Esophagus squamous epithelium (tissue), 5 donors: ENCODE results near the gene MYADM. TPM values are rescaled to one million over a fixed set of nuclear protein-coding genes. Genes with fewer than 3 reads are reported as not detected.

ENCODE experiments used
- DNase-seq: peaks from one replicate; lab custom pipeline; 2025; lab: John Stamatoyannopoulos, UW
- H3K27ac ChIP-seq, 4 donors: fragments of 200-600 bp; sonication (generic); one replicate each; pipeline ENCODE4 v1.5.1; 2016 to 2019; ENCODE audit warnings: mild to moderate bottlenecking in 1 of 4
- H3K27me3 ChIP-seq, 4 donors: fragments of 200-600 bp; sonication (generic); 1 replicate in 3 of 4; 2 replicates in 1 of 4; pipeline versions ENCODE4 v1.5.1 to v1.6.0; 2017 to 2021; ENCODE audit warnings: antibody characterized with exemption in 1 of 4
- H3K36me3 ChIP-seq, 3 donors: fragments of 200-600 bp; sonication (generic); one replicate each; pipeline ENCODE4 v1.5.1; 2016 to 2019
- H3K4me1 ChIP-seq, 3 donors: fragments of 200-600 bp; sonication (generic); one replicate each; pipeline ENCODE4 v1.5.1; 2017 to 2019
- H3K4me3 ChIP-seq, 4 donors: fragments of 200-600 bp; sonication (generic); 1 replicate in 3 of 4; 2 replicates in 1 of 4; pipeline ENCODE4 v1.5.1; 2016 to 2019; ENCODE audit warnings: mild to moderate bottlenecking in 2 of 4, moderate library complexity in 1 of 4
- H3K9me3 ChIP-seq, 3 donors: fragments of 200-600 bp; sonication (generic); one replicate each; pipeline ENCODE4 v1.5.1; 2016 to 2019
- CTCF ChIP-seq, 6 experiments: fragments of 450-650 bp in 4 of 6; fragments of 200-600 bp in 2 of 6; sonication (generic) in 2 of 6; IDR thresholded peaks; one replicate each; pipeline ENCODE4 v1.5.1; 2016 to 2019; ENCODE audit warnings: antibody characterized with exemption in 6 of 6, mild to moderate bottlenecking in 4 of 6, moderate library complexity in 4 of 6
- POLR2A ChIP-seq, 4 donors: fragments of 450-650 bp; IDR thresholded peaks; one replicate each; pipeline ENCODE4 v1.6.1; 2017; ENCODE audit warnings: antibody characterized with exemption in 4 of 4, mild to moderate bottlenecking in 4 of 4, moderate library complexity in 3 of 4
- WGBS, 2 donors: methylation state at CpG; one replicate each; pipeline ENCODE4 v1.1.5; 2018; 5-methylcytosine and 5-hydroxymethylcytosine counted together
- intact Hi-C: fragments of 100-400 bp; cut with DNase I; formaldehyde crosslinking; loops from one replicate; pipeline ENCODE4 v1.15.0; 2022
- total RNA-seq, 4 donors: library from RNA; depleted of rRNA; stranded (reverse); fragments of >200 nt; gene quantifications; one replicate each; pipeline ENCODE4 v1.1.0, GENCODE V29; 2016
- donor health status: DM: yes; HTN: yes; CAD: no.

MYADM gene
- total RNA-seq, 4 donors from 2014 or later = 4.1 to 30.7 (median 7.8) TPM

GRCh38 chr19:53844849-53845246, 22.8 kb upstream of the MYADM start:
- H3K4me1 ChIP-seq = peaks cover 0 to 19% (median 3%) of the 10 kb centered on the region in 3 donors
- intact Hi-C loops = loop anchor here (10.0 kb wide), 1 partner anchor 180 kb away; no protein-coding TSS in a partner anchor
- DNase-seq = no peak
- no peaks in the 10 kb centered on the region for H3K36me3 ChIP-seq
- peaks cover 0 to 12% (median 0%) of the 10 kb centered on the region in 4 donors for H3K27me3 ChIP-seq
- no peak overlapping the region for H3K27ac ChIP-seq
- TF ChIP-seq CTCF (IDR thresholded peaks at IDR 0.05) (no peak), POLR2A (IDR thresholded peaks at IDR 0.05) (no peak)
- no peaks in the 10 kb centered on the region for H3K9me3 ChIP-seq
- no peak overlapping the region for H3K4me3 ChIP-seq
- WGBS, 2 donors = 77 to 79% methylated on average over 9 of the region's 9 CpGs

- Histone ChIP-seq H3K27ac (no peak overlapping the region), H3K27me3 (peaks cover 0 to 19% (median 0%) of the 10 kb centered on the region in 4 donors)
These were observed 20.1 kb upstream of the MYADM start for GRCh38 chr19:53847555-53847954.

GRCh38 chr19:53849237-53849676, 18.4 kb upstream of the MYADM start:
- Histone ChIP-seq H3K27me3 (peaks cover 0 to 21% (median 0%) of the 10 kb centered on the region in 4 donors), H3K9me3 (no peaks in the 10 kb centered on the region), H3K27ac (peak overlapping the region in 2 of 4 donors; percentile 34 to 49), H3K36me3 (no peaks in the 10 kb centered on the region), H3K4me1 (peaks cover 0 to 22% (median 0%) of the 10 kb centered on the region in 3 donors), H3K4me3 (no peak overlapping the region)
- intact Hi-C loops = loop anchor here (10.0 kb wide), 1 partner anchor 176 kb away; no protein-coding TSS in a partner anchor
- no peak for DNase-seq
- TF ChIP-seq CTCF (IDR thresholded peaks at IDR 0.05) (no peak), POLR2A (IDR thresholded peaks at IDR 0.05) (no peak)
- WGBS, 2 donors = 59 to 66% methylated on average over 11 of the region's 11 CpGs

More at GRCh38 chr19:53847555-53847954, 20.1 kb upstream of the MYADM start:
- Histone ChIP-seq H3K9me3 (no peaks in the 10 kb centered on the region), H3K4me1 (peaks cover 0 to 20% (median 0%) of the 10 kb centered on the region in 3 donors), H3K4me3 (no peak overlapping the region), H3K36me3 (no peaks in the 10 kb centered on the region)
- TF ChIP-seq CTCF (IDR thresholded peaks at IDR 0.05) = no peak
- TF ChIP-seq POLR2A (IDR thresholded peaks at IDR 0.05) = no peak
- 52 to 59% methylated on average over 8 of the region's 8 CpGs for WGBS, 2 donors
- intact Hi-C loops = loop anchor here (10.0 kb wide), 1 partner anchor 177 kb away; no protein-coding TSS in a partner anchor
- no peak for DNase-seq

GRCh38 chr19:53853707-53854106, 14.0 kb upstream of the MYADM start:
- WGBS, 2 donors = 58 to 78% methylated on average over 2 of the region's 2 CpGs
- no peaks in the 10 kb centered on the region for H3K9me3 ChIP-seq
- peaks cover 0 to 22% (median 0%) of the 10 kb centered on the region in 3 donors for H3K4me1 ChIP-seq
- H3K4me3 ChIP-seq = no peak overlapping the region
- intact Hi-C loops = no loop called here
- peaks cover 0 to 22% (median 0%) of the 10 kb centered on the region in 4 donors for H3K27me3 ChIP-seq
- H3K27ac ChIP-seq = no peak overlapping the region
- H3K36me3 ChIP-seq = no peaks in the 10 kb centered on the region
- no peak for TF ChIP-seq POLR2A (IDR thresholded peaks at IDR 0.05)
- TF ChIP-seq CTCF (IDR thresholded peaks at IDR 0.05) = no peak
- DNase-seq = no peak

GRCh38 chr19:53864308-53864836, 3.3 kb upstream of the MYADM start:
- Histone ChIP-seq H3K36me3 (no peaks in the 10 kb centered on the region), H3K4me3 (no peak overlapping the region), H3K9me3 (no peaks in the 10 kb centered on the region), H3K4me1 (peaks cover 23 to 49% (median 29%) of the 10 kb centered on the region in 3 donors), H3K27me3 (peaks cover 0 to 4% (median 0%) of the 10 kb centered on the region in 4 donors), H3K27ac (no peak overlapping the region)
- WGBS, 2 donors = 73 to 82% methylated on average over 5 to 6 of the region's 6 CpGs
- DNase-seq = no peak
- TF ChIP-seq POLR2A (IDR thresholded peaks at IDR 0.05) (no peak), CTCF (IDR thresholded peaks at IDR 0.05) (no peak)
- intact Hi-C loops = no loop called here
